Camera-type eye (tissue), 1 donor: ENCODE results near the gene ANG. TPM values are rescaled to one million over a fixed set of nuclear protein-coding genes. Genes with fewer than 3 reads are reported as not detected.

Experiments used
- total RNA-seq: library from RNA; depleted of rRNA; stranded (reverse); fragments of >200 nt; gene quantifications from one replicate; pipeline ENCODE4 v1.2.3, GENCODE V29; 2014

Gene ANG
- 5.1 TPM for total RNA-seq

DNA sequence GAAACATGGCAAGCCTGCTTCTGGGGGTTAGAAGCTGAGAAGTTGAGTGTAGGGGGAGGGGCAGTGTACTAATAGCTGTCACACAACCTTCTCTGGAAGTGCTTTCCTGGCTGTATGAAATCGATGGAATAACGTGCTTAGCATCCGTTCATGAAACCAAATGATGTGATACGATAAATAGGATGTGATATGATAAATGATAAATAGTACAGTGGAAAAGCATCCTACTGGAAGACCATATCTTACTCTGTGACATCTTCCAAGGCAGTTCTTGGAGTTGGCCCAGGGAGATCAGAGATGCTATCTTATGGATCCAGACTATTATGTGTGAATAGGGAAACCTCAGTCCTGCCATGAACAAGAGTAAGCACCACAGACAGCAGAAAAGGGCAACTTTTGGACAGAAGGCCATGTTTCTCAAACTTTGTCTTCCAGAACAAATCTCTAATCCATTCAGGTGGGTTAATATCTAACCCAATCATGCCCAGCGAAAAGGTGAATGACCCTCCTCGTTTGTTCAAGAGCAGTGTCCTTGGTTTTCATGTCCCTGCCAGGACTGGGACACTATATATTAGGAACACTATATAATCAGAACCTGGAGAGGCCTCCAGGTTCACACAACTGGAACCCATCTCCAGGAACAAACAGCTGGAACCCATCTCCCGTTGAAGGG lies at the start of gene ANG:
ANG (plus strand) TSS at position 598 of the 673 bp plus-strand sequence. CDS start 4,801 bp downstream, outside the sequence.

DNA sequence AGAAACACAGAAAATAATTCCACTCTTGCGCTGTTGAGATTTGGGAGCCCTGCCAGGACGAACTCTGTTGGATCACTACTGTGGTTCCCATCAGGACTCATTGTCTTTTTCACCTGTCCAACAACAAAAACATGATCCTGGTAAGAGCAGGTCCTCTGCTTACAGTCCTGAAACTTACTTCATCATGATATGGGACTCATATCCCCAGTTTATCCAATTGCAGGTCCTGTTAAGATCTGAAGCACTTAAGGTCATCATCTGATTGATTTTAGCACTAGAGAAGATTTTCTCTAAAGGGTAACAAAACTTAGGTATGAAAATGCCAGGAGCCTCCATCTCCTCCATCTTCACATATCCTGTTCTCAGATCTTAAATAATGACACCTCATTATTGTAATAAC lies 47.0 kb upstream of the ANG start, which contains the start of gene OR6S1:
OR6S1 (minus strand) TSS at position 101 of the 400 bp plus-strand sequence; CDS start at position 101, 0 bp downstream.

DNA sequence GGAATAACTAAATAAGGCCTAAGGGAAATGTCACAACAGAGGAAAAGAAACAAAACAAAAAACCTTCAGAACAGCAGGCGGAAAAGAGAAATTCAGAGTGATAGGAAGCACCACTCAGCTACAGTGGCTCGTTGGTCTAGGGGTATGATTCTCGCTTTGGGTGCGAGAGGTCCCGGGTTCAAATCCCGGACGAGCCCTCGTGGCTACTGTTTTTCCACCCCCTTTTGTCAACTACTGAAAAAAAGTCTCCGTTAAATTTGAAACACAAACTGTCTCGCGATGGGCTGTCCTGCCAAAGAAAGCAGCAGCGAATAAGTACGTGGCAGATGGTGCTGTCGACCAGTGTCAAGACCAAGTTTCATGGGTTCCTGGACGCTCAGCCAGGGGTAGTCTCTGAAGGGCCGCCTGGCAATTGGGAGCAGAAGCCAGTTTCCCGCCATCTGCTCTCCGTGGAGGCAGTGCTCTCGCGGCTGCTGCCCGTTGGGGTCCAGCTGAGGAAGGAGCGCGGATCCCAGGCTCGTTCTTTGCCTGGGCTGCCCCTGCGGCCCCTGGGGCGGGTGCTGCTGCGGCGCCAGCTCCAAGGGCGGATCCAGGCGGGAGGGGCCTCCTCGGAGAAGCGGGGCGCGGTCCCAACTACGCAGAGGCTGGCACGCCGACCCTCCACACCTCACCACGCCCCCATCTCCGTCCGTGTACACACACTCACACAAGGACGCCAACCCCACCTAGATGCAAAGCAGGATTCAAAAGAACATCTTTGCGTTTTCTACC lies 4.5 kb upstream of the ANG start, which contains the start of gene RNASE4:
RNASE4 (plus strand) TSS at position 670 of the 771 bp plus-strand sequence. CDS start 14,812 bp downstream, outside the sequence.

Other genes with a start within 250 kb of the ANG start
- 52.9 TPM for gene OSGEP, start 234.0 kb upstream of the ANG start, total RNA-seq
- 116 TPM for gene APEX1, start 233.5 kb upstream of the ANG start, total RNA-seq
- gene PIP4P1, start 227.3 kb upstream of the ANG start, total RNA-seq = 27.3 TPM
- 14.8 TPM for gene PNP, start 219.4 kb upstream of the ANG start, total RNA-seq
- gene RNASE10, start 183.2 kb upstream of the ANG start, total RNA-seq = not detected
- not detected for gene RNASE9, start 127.7 kb upstream of the ANG start, total RNA-seq
- not detected for gene RNASE11, start 100.8 kb upstream of the ANG start, total RNA-seq
- gene RNASE12, start 97.4 kb upstream of the ANG start, total RNA-seq = not detected
- not detected for gene OR6S1, start 47.1 kb upstream of the ANG start, total RNA-seq
- gene RNASE4, start 4.2 kb upstream of the ANG start, total RNA-seq = 27.0 TPM
- gene EDDM3A, start 57.1 kb downstream of the ANG start, total RNA-seq = not detected
- not detected for gene EDDM3B, start 79.6 kb downstream of the ANG start, total RNA-seq
- gene RNASE6, start 92.5 kb downstream of the ANG start, total RNA-seq = 1.0 TPM
- 65.1 TPM for gene RNASE1, start 114.1 kb downstream of the ANG start, total RNA-seq
- not detected for gene RNASE3, start 202.6 kb downstream of the ANG start, total RNA-seq